A549 (cell line): Measurements from ENCODE around the gene ABCB4. TPM values are rescaled to one million over a fixed set of nuclear protein-coding genes. Genes with fewer than 3 reads are reported as not detected.

ENCODE experiments used
- ATAC-seq, 2 experiments: fragments of 200-7000 bp in 1 of 2; fragments of >200 bp in 1 of 2; cut with Nextera tagmentation in 1 of 2; cut with Tn5 transposase in 1 of 2; 3 replicates each; pipeline versions ENCODE4 v1.8.0 to v1.9.1; 2018 to 2020; ENCODE audit warnings: mild to moderate bottlenecking in 1 of 2, moderate library complexity in 1 of 2
- CTCF ChIA-PET: fragments of 300-600 bp; sonication (Branson Sonifier 250); formaldehyde crosslinking; extraction: SDS; loops from one replicate; lab custom pipeline; 2021; ENCODE audit warnings: antibody characterized with exemption, inconsistent platforms; lab: Yijun Ruan, JAX
- POLR2A ChIA-PET: fragments of 350-600 bp; formaldehyde crosslinking; extraction: SDS; loops from one replicate; lab custom pipeline; 2021; ENCODE audit warnings: antibody characterized with exemption, inconsistent platforms; lab: Yijun Ruan, JAX
- DNase-seq, 2 experiments: peaks; one replicate each; pipeline versions ENCODE4 v3.0.0 to v3.0.0-alpha.2; 2011 to 2016; ENCODE audit warnings: low read depth in 1 of 2, low spot score in 1 of 2
- FAIRE-seq: peaks from 2 replicates; lab custom pipeline; 2011; peaks lifted over from hg19 to GRCh38; lab: Jason Lieb, UNC
- H3K27ac ChIP-seq, 2 experiments: fragments of >200 bp; sonication (Bioruptor Twin); formaldehyde crosslinking; 3 replicates each; pipeline ENCODE4 v1.5.1; 2016 to 2017
- H3K4me1 ChIP-seq: fragments of >200 bp; sonication (Bioruptor Twin); formaldehyde crosslinking; 3 replicates; pipeline ENCODE4 v1.6.1; 2016
- H3K4me2 ChIP-seq: fragments of >200 bp; sonication (Bioruptor Twin); formaldehyde crosslinking; 3 replicates; pipeline ENCODE4 v1.6.1; 2016
- H3K4me3 ChIP-seq: fragments of >200 bp; sonication (Bioruptor Twin); formaldehyde crosslinking; 3 replicates; pipeline ENCODE4 v1.5.1; 2016
- H3K9me3 ChIP-seq: fragments of >200 bp; sonication (Bioruptor Twin); formaldehyde crosslinking; 3 replicates; pipeline ENCODE4 v1.6.1; 2016
- BCL3 ChIP-seq: fragments of >200 bp; sonication (Bioruptor Twin); formaldehyde crosslinking; IDR thresholded peaks from 3 replicates; pipeline ENCODE4 v1.6.1; 2016
- CBX8 ChIP-seq: fragments of 200-600 bp; sonication (generic); IDR thresholded peaks from 2 replicates; pipeline ENCODE4 v1.6.1; 2016
- CHD4 ChIP-seq: fragments of 200-600 bp; sonication (generic); IDR thresholded peaks from 2 replicates; pipeline ENCODE4 v1.6.1; 2016; ENCODE audit warnings: antibody characterized with exemption, mild to moderate bottlenecking, borderline replicate concordance
- CTCF ChIP-seq: fragments of >200 bp; sonication (Bioruptor Twin); formaldehyde crosslinking; IDR thresholded peaks from 3 replicates; pipeline ENCODE4 v1.5.1; 2016
- EP300 ChIP-seq, 2 experiments: fragments of >200 bp; sonication (Bioruptor Twin); formaldehyde crosslinking; IDR thresholded peaks; 2 replicates in 1 of 2; 3 replicates in 1 of 2; pipeline ENCODE4 v1.6.1; 2016 to 2017
- ESRRA ChIP-seq: fragments of 150-350 bp; IDR thresholded peaks from 2 replicates; pipeline ENCODE4 v1.6.1; 2014; ENCODE audit warnings: mild to moderate bottlenecking, low read length, borderline replicate concordance
- FOSL2 ChIP-seq, 2 experiments: fragments of 450-650 bp in 1 of 2; fragments of >200 bp in 1 of 2; sonication (Bioruptor Twin) in 1 of 2; formaldehyde crosslinking; IDR thresholded peaks; 2 replicates each; pipeline versions ENCODE4 v1.5.0 to v1.6.1; 2016 to 2020; ENCODE audit warnings: mild to moderate bottlenecking in 1 of 2, moderate library complexity in 1 of 2
- FOXS1 ChIP-seq: fragments of 250-450 bp; sonication (Bioruptor Pico); IDR thresholded peaks from 2 replicates; pipeline ENCODE4 v1.5.0; 2020; ENCODE audit warnings: mild to moderate bottlenecking, moderate library complexity
- GATA3 ChIP-seq: IDR thresholded peaks from 2 replicates; pipeline ENCODE4 v1.6.1; 2012; ENCODE audit warnings: borderline replicate concordance
- HDAC2 ChIP-seq: fragments of 200-600 bp; sonication (generic); IDR thresholded peaks from 2 replicates; pipeline ENCODE4 v1.6.1; 2016
- HES2 ChIP-seq: fragments of >200 bp; sonication (Bioruptor Twin); formaldehyde crosslinking; IDR thresholded peaks from 2 replicates; pipeline ENCODE4 v1.6.1; 2016
- HMGXB4 ChIP-seq: fragments of 250-450 bp; sonication (Bioruptor Pico); IDR thresholded peaks from 2 replicates; pipeline ENCODE4 v1.5.0; 2021; ENCODE audit warnings: mild to moderate bottlenecking, moderate library complexity, borderline replicate concordance
- HOXA7 ChIP-seq: fragments of 250-450 bp; sonication (Bioruptor Pico); IDR thresholded peaks from 2 replicates; pipeline ENCODE4 v1.5.0; 2020; ENCODE audit warnings: mild to moderate bottlenecking, moderate library complexity
- MAX ChIP-seq: IDR thresholded peaks from 2 replicates; pipeline ENCODE4 v1.6.1; 2012
- MAZ ChIP-seq: fragments of 150-350 bp; IDR thresholded peaks from 2 replicates; pipeline ENCODE4 v1.6.1; 2014; ENCODE audit warnings: antibody characterized with exemption, low read depth, low read length, borderline replicate concordance
- MYC ChIP-seq: IDR thresholded peaks from 2 replicates; pipeline ENCODE4 v1.6.1; 2012; ENCODE audit warnings: mild to moderate bottlenecking, inconsistent platforms, low read length, improper control_type of control experiment, borderline replicate concordance
- NFE2L2 ChIP-seq: fragments of 150-350 bp; conservative IDR thresholded peaks from 2 replicates; pipeline ENCODE4 v1.6.1; 2014; ENCODE audit warnings: low read length
- POLR2A ChIP-seq: IDR thresholded peaks from 2 replicates; pipeline ENCODE4 v1.6.1; 2012; ENCODE audit warnings: mild to moderate bottlenecking, low read length
- RCOR1 ChIP-seq: fragments of 150-350 bp; IDR thresholded peaks from 2 replicates; pipeline ENCODE4 v1.6.1; 2014; ENCODE audit warnings: antibody characterized with exemption, low read length, low read depth
- RNF2 ChIP-seq: fragments of 200-600 bp; sonication (generic); IDR thresholded peaks from 2 replicates; pipeline ENCODE4 v1.6.1; 2016; ENCODE audit warnings: low read depth, mild to moderate bottlenecking, antibody characterized with exemption, moderate library complexity, borderline replicate concordance
- SMC3 ChIP-seq: fragments of >200 bp; sonication (Bioruptor Twin); formaldehyde crosslinking; IDR thresholded peaks from 3 replicates; pipeline ENCODE4 v1.6.1; 2018; ENCODE audit warnings: inconsistent platforms
- USF2 ChIP-seq: fragments of 450-650 bp; IDR thresholded peaks from 2 replicates; pipeline ENCODE4 v1.6.1; 2014; ENCODE audit warnings: antibody characterized with exemption
- ZC3H11A ChIP-seq: fragments of 450-650 bp; IDR thresholded peaks from 2 replicates; pipeline ENCODE4 v1.6.1; 2014; ENCODE audit warnings: antibody characterized with exemption, mild to moderate bottlenecking
- ZNF302 ChIP-seq: fragments of 250-450 bp; sonication (Bioruptor Pico); IDR thresholded peaks from 2 replicates; pipeline ENCODE4 v1.9.0; 2021; ENCODE audit warnings: inconsistent platforms, mild to moderate bottlenecking, moderate library complexity
- WGBS: methylation state at CpG from one replicate; pipeline ENCODE4 v1.1.6; 2017; ENCODE audit errors: missing lambda C conversion rate; 5-methylcytosine and 5-hydroxymethylcytosine counted together
- polyA plus RNA-seq, 4 experiments: library from polyadenylated mRNA; depleted of rRNA in 3 of 4; stranded (reverse); fragments of >200 nt; fragmentation: RNase III in 1 of 4; extraction: RNeasy Plus Mini Kit Qiagen cat#74134 plus additional on column Dnase treatment in 1 of 4; gene quantifications; 2 replicates in 3 of 4; 3 replicates in 1 of 4; pipeline ENCODE4 v1.2.3, GENCODE V29; 2011 to 2017

Gene ABCB4
- polyA plus RNA-seq, 2 of the 4 experiments (the other 2 are of a cell fraction): 0.12 TPM; not detected in 1

GRCh38 chr7:87448388-87448787 lies 27.1 kb downstream of the ABCB4 start:
- CTCF ChIA-PET: no interaction called here
- H3K27ac ChIP-seq: no peak overlapping the region
- no peak for DNase-seq
- no peak for TF ChIP-seq GATA3
- TF ChIP-seq ZNF302 (CRISPR knock-in tag): no peak
- TF ChIP-seq NFE2L2: no peak
- TF ChIP-seq HES2: no peak
- TF ChIP-seq CBX8: no peak
- no peak for TF ChIP-seq RCOR1
- TF ChIP-seq, all 56 proteins: peak for 0
- H3K9me3 ChIP-seq: no peaks in the 10 kb centered on the region
- FAIRE-seq (no peak), ATAC-seq (no peak)
- no peaks in the 10 kb centered on the region for H3K4me1 ChIP-seq
- H3K4me3 ChIP-seq: no peak overlapping the region
- no peak overlapping the region for H3K4me2 ChIP-seq
- 78% methylated on average over 7 of the region's 7 CpGs for WGBS
- POLR2A ChIA-PET: no interaction called here

GRCh38 chr7:87447116-87447635 lies 28.3 kb downstream of the ABCB4 start:
- TF ChIP-seq HES2: no peak
- TF ChIP-seq RNF2: no peak
- no peak for TF ChIP-seq FOSL2 (IDR thresholded peaks at IDR 0.05)
- no peak for TF ChIP-seq FOSL2 (CRISPR knock-in tag; IDR thresholded peaks at IDR 0.05)
- no peak for TF ChIP-seq ESRRA
- TF ChIP-seq SMC3: no peak
- TF ChIP-seq CTCF: no peak
- no peak for TF ChIP-seq BCL3
- TF ChIP-seq POLR2A: no peak
- no peak for TF ChIP-seq EP300 (IDR thresholded peaks at IDR 0.05)
- TF ChIP-seq ZC3H11A: no peak
- TF ChIP-seq MYC: no peak
- FAIRE-seq (no peak), ATAC-seq (no peak), DNase-seq (no peak)
- no peaks in the 10 kb centered on the region for H3K4me1 ChIP-seq
- POLR2A ChIA-PET: no interaction called here
- H3K9me3 ChIP-seq: no peaks in the 10 kb centered on the region
- no peak overlapping the region for H3K4me2 ChIP-seq
- CTCF ChIA-PET: interaction anchor here (1.6 kb wide), 1 partner anchor 135 kb away, joined by 3 read pairs; no protein-coding TSS in a partner anchor
- WGBS: 50% methylated on average over 4 of the region's 4 CpGs
- H3K27ac ChIP-seq: no peak overlapping the region
- H3K4me3 ChIP-seq: no peak overlapping the region

- no peak for ATAC-seq
- ChIA-PET POLR2A (no interaction called here), CTCF (interaction anchor here (1.6 kb wide), 1 partner anchor 133 kb away, joined by 3 read pairs; no protein-coding TSS in a partner anchor)
- 26% methylated on average over 4 of the region's 4 CpGs for WGBS
- no peak for DNase-seq
- H3K4me1 ChIP-seq: no peaks in the 10 kb centered on the region
- no peaks in the 10 kb centered on the region for H3K9me3 ChIP-seq
- no peak for FAIRE-seq
- H3K4me3 ChIP-seq: no peak overlapping the region
- H3K27ac ChIP-seq: no peak overlapping the region
- H3K4me2 ChIP-seq: no peak overlapping the region
- TF ChIP-seq HDAC2 (no peak), HOXA7 (CRISPR knock-in tag) (no peak), FOSL2 (IDR thresholded peaks at IDR 0.05) (no peak), FOSL2 (CRISPR knock-in tag; IDR thresholded peaks at IDR 0.05) (no peak), HMGXB4 (CRISPR knock-in tag) (no peak), MAX (no peak), USF2 (no peak), CTCF (no peak), MAZ (no peak), CHD4 (no peak), FOXS1 (CRISPR knock-in tag) (no peak)
Observed at GRCh38 chr7:87445897-87446296, 29.6 kb downstream of the ABCB4 start.
